Left hindlimb (tissue), 1 donor: ENCODE results near the gene ZBTB16.

Source experiments
- DNase-seq: peaks from one replicate; pipeline ENCODE4 v3.0.0-alpha.2; 2018

Gene ZBTB16

GRCh38 chr11:114193730-114194679 lies 134.5 kb downstream of the ZBTB16 start:
- DNase-seq: no peak

DNA sequence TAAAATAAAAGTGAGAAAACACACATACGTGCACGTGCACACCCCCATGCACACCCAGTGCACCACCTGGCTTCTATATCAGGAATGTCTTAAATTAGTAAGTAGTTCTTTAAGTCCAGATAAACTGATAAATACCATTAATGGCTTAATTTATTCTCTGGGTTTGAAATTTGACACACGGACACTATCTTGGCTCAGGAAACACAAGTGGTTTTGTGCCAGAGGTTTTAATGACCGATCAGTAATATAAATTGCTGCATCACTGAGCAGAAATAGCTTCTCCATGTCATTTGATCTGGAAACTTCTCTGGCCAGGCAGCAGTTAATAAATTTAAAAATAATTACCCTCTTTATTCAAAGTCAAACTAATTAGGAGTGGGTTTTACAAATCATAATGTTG lies 135.2 kb downstream of the ZBTB16 start:
- no peak for DNase-seq

DNA sequence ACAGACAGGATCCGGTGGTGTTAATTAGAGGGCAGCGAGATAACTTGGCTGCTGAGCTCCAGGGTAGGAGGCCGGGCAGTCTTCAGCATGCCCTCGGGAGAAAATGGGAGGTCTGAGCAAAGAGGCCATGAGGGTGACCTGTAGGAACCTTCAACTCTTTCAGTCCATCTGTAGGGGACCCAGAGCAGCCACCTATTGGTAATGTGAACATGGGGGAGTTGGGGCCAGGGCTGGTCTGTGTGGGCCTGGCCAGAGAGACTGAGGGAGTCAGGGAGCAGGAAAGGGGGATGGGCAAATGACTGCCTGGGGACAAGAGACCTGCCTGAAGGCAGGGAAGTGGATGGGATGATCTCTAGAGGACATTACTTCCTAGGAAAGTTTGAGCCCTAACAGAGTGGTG lies 135.6 kb downstream of the ZBTB16 start:
- no peak for DNase-seq

GRCh38 chr11:114195981-114196731 lies 136.6 kb downstream of the ZBTB16 start:
- no peak for DNase-seq

DNA sequence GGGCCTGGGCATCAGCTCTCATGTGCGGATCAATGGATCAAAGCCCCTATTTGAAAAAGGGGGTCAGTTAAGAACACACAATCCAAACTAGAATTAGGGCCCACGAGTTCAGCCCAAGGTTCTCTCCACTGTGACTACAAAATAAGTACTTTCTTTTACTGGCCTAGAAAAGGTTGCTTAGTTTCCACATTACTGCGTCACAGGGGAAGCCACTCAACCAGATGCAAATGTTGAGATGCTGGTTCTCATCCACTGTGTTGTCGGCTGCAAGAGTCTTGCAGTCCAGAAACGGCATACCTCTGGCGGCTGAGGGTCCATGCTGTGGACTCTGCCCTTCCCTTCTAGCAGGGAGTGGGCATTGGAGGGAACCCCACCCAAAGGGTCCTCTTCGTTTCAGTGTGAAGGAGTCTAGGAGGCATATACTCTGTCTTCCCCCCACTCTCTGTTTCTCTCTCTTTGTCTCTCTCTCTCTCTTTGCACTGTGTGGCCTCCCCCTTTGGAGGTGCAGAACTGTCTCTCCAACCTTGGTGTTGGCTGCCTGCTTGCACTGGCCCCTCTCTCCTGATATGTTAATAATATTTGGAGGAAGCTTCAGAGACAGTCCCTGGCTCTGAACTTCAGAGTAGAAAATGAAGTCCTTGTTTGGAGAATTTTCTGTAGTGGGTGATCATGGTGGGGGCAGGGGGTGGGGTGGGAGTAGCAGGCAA lies 137.6 kb downstream of the ZBTB16 start:
- DNase-seq: no peak

DNA sequence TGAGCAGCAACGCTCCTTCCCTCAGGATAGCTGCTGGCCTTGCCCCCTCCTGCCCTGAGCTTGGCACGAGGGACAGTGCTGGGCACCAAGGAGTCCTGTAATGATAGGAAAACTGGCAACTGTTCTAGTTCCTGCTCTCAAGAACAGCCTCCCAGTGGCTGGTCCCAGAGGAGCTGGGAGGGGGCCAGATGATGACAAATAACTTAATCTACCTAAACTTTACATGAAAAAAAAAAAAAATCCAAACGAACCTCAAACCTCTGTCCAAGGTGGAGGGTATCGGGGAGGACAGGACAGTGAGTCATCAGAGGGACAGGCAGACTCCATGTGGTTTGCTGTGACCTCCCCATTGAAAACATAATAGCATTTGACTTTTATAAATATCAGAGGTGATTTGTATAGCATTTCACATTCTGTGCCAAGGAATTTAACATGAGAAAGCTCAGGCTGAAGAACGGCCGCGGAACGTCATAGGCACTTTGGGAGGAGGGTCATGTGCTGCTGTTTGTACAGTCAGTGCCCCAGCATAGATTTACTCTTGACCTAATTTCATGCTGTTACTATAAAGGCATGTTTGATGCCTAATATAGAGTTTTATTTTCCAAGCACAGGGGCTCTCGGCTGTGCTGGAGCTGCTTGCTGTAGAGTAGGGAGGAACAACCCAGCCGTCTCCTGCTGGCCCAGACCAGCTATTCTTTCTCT lies 138.4 kb downstream of the ZBTB16 start:
- peak; percentile 80 for DNase-seq

- DNase-seq: no peak
These were observed 139.5 kb downstream of the ZBTB16 start for GRCh38 chr11:114199051-114199450.

- DNase-seq: no peak
These were observed 141.0 kb downstream of the ZBTB16 start for GRCh38 chr11:114200351-114201133.

GRCh38 chr11:114201219-114201618 lies 141.7 kb downstream of the ZBTB16 start:
- DNase-seq: no peak

- DNase-seq: no peak
These were observed 142.6 kb downstream of the ZBTB16 start for GRCh38 chr11:114202011-114202609.

- DNase-seq: no peak
These were observed 147.6 kb downstream of the ZBTB16 start for GRCh38 chr11:114207096-114207495.

GRCh38 chr11:114208377-114208776 lies 148.9 kb downstream of the ZBTB16 start:
- DNase-seq: no peak

DNA sequence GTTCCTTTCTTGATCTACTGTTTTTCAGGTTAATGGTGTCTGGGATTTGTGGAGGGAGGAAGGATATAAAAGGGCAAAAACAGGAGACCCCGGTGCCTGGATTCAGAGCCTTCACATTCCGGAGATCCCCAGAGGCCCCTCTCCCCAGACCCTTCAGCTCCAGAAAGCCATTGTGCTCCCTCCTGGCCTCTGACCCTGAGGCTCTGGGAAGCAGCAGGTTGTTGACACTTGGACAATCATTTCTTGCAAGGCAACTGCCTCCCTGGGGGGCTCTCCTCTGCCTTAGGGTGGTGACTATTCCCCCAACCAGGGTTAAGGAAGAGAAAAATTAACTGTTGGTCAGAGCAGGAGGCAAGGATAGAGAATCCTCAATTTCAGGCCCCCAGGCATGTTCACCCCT lies 149.8 kb downstream of the ZBTB16 start:
- DNase-seq: no peak

DNA sequence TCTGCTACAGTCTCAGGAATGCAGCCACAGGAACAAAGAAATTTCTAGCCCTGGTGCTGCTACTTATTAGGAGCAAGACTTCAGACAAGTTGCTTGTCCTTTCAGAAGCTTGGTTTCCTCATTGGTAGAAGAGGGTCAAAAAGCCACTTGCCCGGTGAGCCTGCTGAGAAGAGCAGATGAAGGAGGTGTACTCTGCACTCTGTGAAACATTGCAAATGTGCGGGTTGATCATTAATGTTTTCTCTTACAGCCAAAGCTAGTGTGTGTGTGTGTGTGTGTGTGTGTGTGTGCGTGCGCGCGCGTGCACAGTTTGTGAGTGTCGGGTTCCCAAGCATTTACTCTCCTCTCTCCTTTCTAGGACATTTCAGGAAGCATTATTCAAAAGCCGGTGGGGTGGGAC lies 150.4 kb downstream of the ZBTB16 start:
- no peak for DNase-seq

GRCh38 chr11:114211444-114212121 lies 152.1 kb downstream of the ZBTB16 start:
- no peak for DNase-seq

GRCh38 chr11:114213622-114214021 lies 154.1 kb downstream of the ZBTB16 start:
- no peak for DNase-seq

DNA sequence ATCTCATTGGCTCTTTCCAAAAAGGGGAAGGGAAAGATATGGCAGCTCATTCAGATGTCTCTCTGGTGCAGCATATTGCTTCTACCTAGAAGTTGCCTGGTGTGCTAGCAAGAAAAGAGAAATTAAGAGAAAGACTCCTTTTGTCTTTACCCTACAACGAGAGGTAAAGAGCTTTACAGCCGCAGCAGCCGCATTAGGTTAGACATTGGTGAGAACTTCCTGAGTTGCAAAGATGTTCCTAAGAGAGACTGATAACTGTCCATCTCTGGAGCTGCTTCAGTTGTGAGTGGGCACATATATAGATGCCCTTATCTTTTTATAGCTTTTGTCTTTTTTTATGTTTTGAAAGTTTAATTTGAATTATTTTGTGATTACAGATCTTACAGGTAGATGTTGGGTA lies 155.9 kb downstream of the ZBTB16 start:
- no peak for DNase-seq

DNA sequence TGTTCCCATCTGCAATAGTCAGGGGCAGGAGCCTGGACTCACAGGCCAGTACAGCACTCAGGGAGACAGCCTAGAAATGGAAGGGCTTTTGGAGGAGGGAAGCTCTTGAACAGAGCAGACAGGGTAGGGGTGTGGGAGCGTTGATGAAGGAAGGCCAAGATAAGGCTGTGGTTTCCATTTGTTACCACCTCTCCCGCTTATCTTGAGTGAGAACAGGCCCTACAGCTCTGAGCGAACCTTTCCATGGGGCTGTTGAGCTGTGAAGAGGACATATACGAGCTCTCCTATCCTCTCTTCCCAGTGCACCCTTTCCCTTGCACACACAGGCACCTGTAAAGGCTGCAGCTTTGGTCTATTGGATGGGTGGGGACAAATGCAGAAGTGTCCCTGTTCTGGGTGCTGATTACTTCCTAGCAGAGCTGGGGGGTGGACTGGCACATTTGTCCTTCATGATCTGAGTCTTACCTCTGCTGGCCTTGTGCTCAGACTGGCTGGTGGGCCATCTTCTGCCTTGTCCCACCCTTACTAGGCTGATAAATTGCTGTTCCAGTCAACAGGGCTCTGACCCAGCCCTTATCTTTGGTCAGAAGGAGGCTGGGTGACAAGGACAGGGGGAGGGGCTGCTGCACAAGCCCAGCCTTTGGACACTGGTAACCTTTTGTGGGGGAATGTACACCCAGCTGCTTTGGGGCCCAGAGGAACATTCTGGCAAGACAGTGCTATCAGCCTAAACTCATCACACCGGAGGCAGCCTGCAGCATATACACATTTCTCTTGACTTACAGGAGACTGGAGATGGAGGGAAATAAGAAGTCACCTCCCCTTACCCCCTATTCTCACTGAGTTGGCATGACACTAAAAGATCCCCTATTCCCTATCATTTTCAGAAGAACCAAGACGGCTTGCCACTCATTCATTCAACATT lies 156.6 kb downstream of the ZBTB16 start:
- no peak for DNase-seq

GRCh38 chr11:114216796-114217180 lies 157.3 kb downstream of the ZBTB16 start:
- no peak for DNase-seq

DNA sequence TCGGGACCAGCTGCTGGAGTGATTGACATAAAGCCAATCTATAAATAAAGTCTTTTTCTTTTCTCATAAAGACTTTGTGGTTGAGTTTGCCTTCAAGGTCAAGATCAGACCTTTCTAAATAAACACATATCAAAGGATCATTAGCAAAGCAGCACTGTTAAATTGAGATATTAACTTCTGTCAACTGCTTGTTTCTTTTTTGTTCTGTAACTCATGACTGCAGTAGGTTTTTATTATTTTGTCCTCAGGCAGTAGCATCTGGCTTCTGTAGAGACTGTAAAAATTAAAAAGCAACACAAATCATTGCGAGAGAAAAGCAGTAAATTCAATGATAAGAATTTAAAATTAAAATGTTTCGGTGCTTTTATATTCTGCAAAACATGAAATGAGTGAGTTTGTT lies 159.0 kb downstream of the ZBTB16 start:
- no peak for DNase-seq
